Hepatocyte (in vitro differentiated cells): ENCODE results near the gene TYROBP.

Experiments used
- EZH2 ChIP-seq: fragments of 200-600 bp; sonication (generic); IDR thresholded peaks from 2 replicates; pipeline ENCODE4 v1.6.1; 2016; ENCODE audit warnings: antibody characterized with exemption, mild to moderate bottlenecking, borderline replicate concordance
- TF ChIP-seq, protein P1 (sequence below): fragments of 200-600 bp; sonication (generic); IDR thresholded peaks from 2 replicates; pipeline ENCODE4 v1.5.1; 2016; ENCODE audit warnings: antibody characterized with exemption, mild to moderate bottlenecking; ENCODE audit not compliant: poor library complexity

DNA sequence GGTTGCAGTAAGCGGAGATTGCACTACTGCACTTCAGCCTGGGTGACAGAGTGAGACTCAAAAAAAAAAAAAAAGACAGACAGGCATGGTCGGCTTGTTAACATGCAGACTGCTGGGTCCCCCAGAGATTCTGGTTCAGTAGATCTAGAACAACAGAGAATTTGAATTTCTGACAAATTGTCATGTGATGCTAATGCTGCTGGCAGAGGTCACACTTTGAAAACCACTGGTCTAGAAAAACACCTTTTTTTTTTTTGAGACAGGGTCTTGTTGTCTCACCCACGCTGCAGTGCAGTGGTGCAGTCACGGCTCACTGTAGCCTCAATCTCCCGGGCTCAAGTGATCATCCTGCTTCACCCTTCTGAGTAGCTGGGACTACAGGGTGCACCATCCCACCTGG is 20.4 kb upstream of the TYROBP start:
- TF ChIP-seq, protein P1, sequence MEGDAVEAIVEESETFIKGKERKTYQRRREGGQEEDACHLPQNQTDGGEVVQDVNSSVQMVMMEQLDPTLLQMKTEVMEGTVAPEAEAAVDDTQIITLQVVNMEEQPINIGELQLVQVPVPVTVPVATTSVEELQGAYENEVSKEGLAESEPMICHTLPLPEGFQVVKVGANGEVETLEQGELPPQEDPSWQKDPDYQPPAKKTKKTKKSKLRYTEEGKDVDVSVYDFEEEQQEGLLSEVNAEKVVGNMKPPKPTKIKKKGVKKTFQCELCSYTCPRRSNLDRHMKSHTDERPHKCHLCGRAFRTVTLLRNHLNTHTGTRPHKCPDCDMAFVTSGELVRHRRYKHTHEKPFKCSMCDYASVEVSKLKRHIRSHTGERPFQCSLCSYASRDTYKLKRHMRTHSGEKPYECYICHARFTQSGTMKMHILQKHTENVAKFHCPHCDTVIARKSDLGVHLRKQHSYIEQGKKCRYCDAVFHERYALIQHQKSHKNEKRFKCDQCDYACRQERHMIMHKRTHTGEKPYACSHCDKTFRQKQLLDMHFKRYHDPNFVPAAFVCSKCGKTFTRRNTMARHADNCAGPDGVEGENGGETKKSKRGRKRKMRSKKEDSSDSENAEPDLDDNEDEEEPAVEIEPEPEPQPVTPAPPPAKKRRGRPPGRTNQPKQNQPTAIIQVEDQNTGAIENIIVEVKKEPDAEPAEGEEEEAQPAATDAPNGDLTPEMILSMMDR: no peak
- TF ChIP-seq EZH2: no peak
